IMR-90 (cell line): Measurements from ENCODE around the gene HSD17B4. TPM values are rescaled to one million over a fixed set of nuclear protein-coding genes. Genes with fewer than 3 reads are reported as not detected.

Experiments
- ATAC-seq: fragments of 200-7000 bp; cut with Tn5 transposase; 2 replicates; pipeline ENCODE4 v1.9.1; 2020; ENCODE audit warnings: low read depth, mild to moderate bottlenecking, moderate library complexity
- Bru-seq: library from RNA; stranded (reverse); fragments of 400-500 nt; gene quantifications from one replicate; lab custom pipeline; 2021; lab: Mats Ljungman, UMichigan
- BruChase-seq, 2 experiments: library from RNA; stranded (reverse); fragments of 400-500 nt; gene quantifications; one replicate each; lab custom pipeline; 2021; lab: Mats Ljungman, UMichigan
- BruUV-seq: library from RNA; stranded (reverse); fragments of 400-500 nt; replicated peaks from 2 replicates; lab custom pipeline; 2021; lab: Mats Ljungman, UMichigan
- CTCF ChIA-PET: fragments of 300-600 bp; formaldehyde crosslinking; extraction: SDS; loops from one replicate; lab custom pipeline; 2021; ENCODE audit warnings: antibody characterized with exemption; lab: Yijun Ruan, JAX
- POLR2A ChIA-PET: fragments of 300-600 bp; sonication (Branson Sonifier 250); formaldehyde crosslinking; loops from one replicate; lab custom pipeline; 2022; ENCODE audit warnings: antibody characterized with exemption; ENCODE audit not compliant: unreplicated experiment; lab: Charles Lee
- DNase-seq: peaks from one replicate; pipeline ENCODE4 v3.0.0; 2013
- H2AFZ ChIP-seq: replicated peaks from 2 replicates; pipeline ENCODE3; 2013; ENCODE audit warnings: low read length, mild to moderate bottlenecking; ENCODE audit not compliant: poor library complexity
- H2AK5ac ChIP-seq: 2 replicates; pipeline ENCODE4 v1.6.1; 2013; ENCODE audit warnings: low read depth, low read length, inconsistent platforms
- H2AK9ac ChIP-seq: replicated peaks from 2 replicates; pipeline ENCODE3; 2013; ENCODE audit warnings: mild to moderate bottlenecking, low read depth, low read length, moderate library complexity; ENCODE audit not compliant: poor library complexity
- H2BK120ac ChIP-seq: 2 replicates; pipeline ENCODE4 v1.6.1; 2013; ENCODE audit warnings: low read depth, low read length, inconsistent platforms
- H2BK15ac ChIP-seq: 3 replicates; pipeline ENCODE4 v1.6.1; 2013; ENCODE audit warnings: low read depth, low read length, inconsistent platforms
- H2BK20ac ChIP-seq: 2 replicates; pipeline ENCODE4 v1.6.1; 2013; ENCODE audit warnings: low read depth, mild to moderate bottlenecking, inconsistent platforms, low read length, moderate library complexity
- H2BK5ac ChIP-seq: 2 replicates; pipeline ENCODE4 v1.6.1; 2013; ENCODE audit warnings: mild to moderate bottlenecking, low read depth, low read length, inconsistent platforms; ENCODE audit not compliant: poor library complexity, severe bottlenecking
- H3K14ac ChIP-seq: replicated peaks from 2 replicates; pipeline ENCODE4 v1.6.1; 2013; ENCODE audit warnings: low read depth, low read length, inconsistent platforms
- H3K18ac ChIP-seq: 2 replicates; pipeline ENCODE4 v1.6.1; 2013; ENCODE audit warnings: low read depth, low read length, control low read depth
- H3K23ac ChIP-seq: 2 replicates; pipeline ENCODE4 v1.6.1; 2013; ENCODE audit warnings: low read depth, low read length, inconsistent platforms
- H3K27ac ChIP-seq: 2 replicates; pipeline ENCODE4 v1.5.1; 2013; ENCODE audit warnings: mild to moderate bottlenecking, control low read depth, low read length; ENCODE audit not compliant: insufficient read depth
- H3K27me3 ChIP-seq: 2 replicates; pipeline ENCODE4 v1.6.1; 2013; ENCODE audit warnings: low read length; ENCODE audit not compliant: control insufficient read depth, insufficient read depth
- H3K36me3 ChIP-seq: 2 replicates; pipeline ENCODE4 v1.6.1; 2013; ENCODE audit warnings: low read length, mixed read lengths; ENCODE audit not compliant: control insufficient read depth, insufficient read depth
- H3K4ac ChIP-seq: 2 replicates; pipeline ENCODE4 v1.6.1; 2013; ENCODE audit warnings: low read depth, low read length, inconsistent platforms
- H3K4me1 ChIP-seq: 2 replicates; pipeline ENCODE4 v1.6.1; 2013; ENCODE audit warnings: low read length, mixed read lengths; ENCODE audit not compliant: control insufficient read depth, insufficient read depth
- H3K4me2 ChIP-seq: 2 replicates; pipeline ENCODE4 v1.6.1; 2013; ENCODE audit warnings: low read depth, mild to moderate bottlenecking, control low read depth, low read length, moderate library complexity
- H3K4me3 ChIP-seq: 2 replicates; pipeline ENCODE4 v1.5.1; 2013; ENCODE audit warnings: low read depth, mild to moderate bottlenecking, control low read depth, low read length, moderate library complexity; ENCODE audit not compliant: insufficient read depth
- H3K56ac ChIP-seq: 2 replicates; pipeline ENCODE4 v1.6.1; 2013; ENCODE audit warnings: low read length, inconsistent platforms; ENCODE audit not compliant: insufficient read depth; ENCODE audit errors: extremely low read depth
- H3K79me1 ChIP-seq, 2 experiments: 2 replicates each; pipeline ENCODE4 v1.6.1; 2013; ENCODE audit warnings: low read length in 2 of 2, inconsistent platforms in 1 of 2, low read depth in 1 of 2
- H3K9ac ChIP-seq: 2 replicates; pipeline ENCODE4 v1.6.1; 2013; ENCODE audit warnings: low read depth, low read length, control low read depth
- H3K9me1 ChIP-seq: 2 replicates; pipeline ENCODE4 v1.6.1; 2013; ENCODE audit warnings: low read length, inconsistent platforms; ENCODE audit not compliant: insufficient read depth
- H3K9me3 ChIP-seq: 2 replicates; pipeline ENCODE4 v1.6.1; 2013; ENCODE audit warnings: low read length; ENCODE audit not compliant: control insufficient read depth, insufficient read depth
- H4K20me1 ChIP-seq: 2 replicates; pipeline ENCODE4 v1.6.1; 2013; ENCODE audit warnings: low read length, inconsistent platforms; ENCODE audit not compliant: insufficient read depth
- H4K5ac ChIP-seq: 2 replicates; pipeline ENCODE4 v1.6.1; 2013; ENCODE audit warnings: mild to moderate bottlenecking, low read depth, low read length, control low read depth
- H4K8ac ChIP-seq, 2 experiments: 2 replicates each; pipeline ENCODE4 v1.6.1; 2013; ENCODE audit warnings: low read depth in 2 of 2, low read length in 2 of 2, control low read depth in 1 of 2, inconsistent platforms in 1 of 2
- H4K91ac ChIP-seq: 2 replicates; pipeline ENCODE4 v1.6.1; 2013; ENCODE audit warnings: low read depth, low read length, inconsistent platforms; ENCODE audit not compliant: insufficient read depth
- CEBPB ChIP-seq: IDR thresholded peaks from 2 replicates; pipeline ENCODE4 v1.6.1; 2012; ENCODE audit warnings: low read depth, low read length, improper control_type of control experiment
- MAFK ChIP-seq: IDR thresholded peaks from 2 replicates; pipeline ENCODE4 v1.6.1; 2012; ENCODE audit warnings: low read depth, low read length, improper control_type of control experiment
- WGBS, 2 experiments: methylation state at CpG; one replicate each; pipeline versions ENCODE4 v1.1.5 to v1.1.7; 2013; ENCODE audit warnings: missing lambda C conversion rate in 2 of 2; ENCODE audit not compliant: insufficient read length in 1 of 2; ENCODE audit errors: extremely low coverage in 2 of 2; 5-methylcytosine and 5-hydroxymethylcytosine counted together
- dilution Hi-C: fragments of 300-500 bp; cut with HindIII; formaldehyde crosslinking; loops from one replicate; pipeline ENCODE4 v1.14.3; 2018; ENCODE audit warnings: low sequenced_read_pairs; ENCODE audit not compliant: unreplicated experiment
- in situ Hi-C: fragments of 300-500 bp; cut with MboI; formaldehyde crosslinking; loops from 3 replicates; pipeline ENCODE4 v1.14.3; 2019; ENCODE audit warnings: low sequenced_read_pairs, inconsistent platforms, mixed read lengths
- intact Hi-C: fragments of 100-400 bp; cut with micrococcal nuclease; formaldehyde crosslinking; loops from 2 replicates; pipeline ENCODE4 v1.10.0; 2022
- long read RNA-seq: library from polyadenylated mRNA; unstranded; transcript quantifications from one replicate; pipeline ENCODE4 v2.0.0, GENCODE V29; 2021; ENCODE audit not compliant: unreplicated experiment
- polyA plus RNA-seq, 3 experiments: library from polyadenylated mRNA; depleted of rRNA; stranded (reverse); fragments of >200 nt; gene quantifications; 2 replicates each; pipeline ENCODE4 v1.2.3, GENCODE V29; 2012; ENCODE audit warnings: low replicate concordance in 1 of 3
- total RNA-seq: library from RNA; depleted of rRNA; stranded (reverse); fragments of >200 nt; gene quantifications from 2 replicates; pipeline ENCODE4 v1.2.3, GENCODE V29; 2012; rRNA removed

HSD17B4 gene
- total RNA-seq (123 and 154 TPM in 2 replicates), polyA plus RNA-seq (2012; rRNA removed) (81.5 and 95.1 TPM in 2 replicates), Bru-seq, nascent RNA (percentile 64 among the genes with signal in this experiment), BruChase-seq, experiment 1, labeled RNA remaining after a 6-hour chase (percentile 59 among the genes with signal in this experiment), BruChase-seq, experiment 2, labeled RNA remaining after a 2-hour chase (percentile 64 among the genes with signal in this experiment)
- polyA plus RNA-seq (2012; cell fraction: cytosol; rRNA removed) = 19.3 and 22.5 TPM in 2 replicates
- polyA plus RNA-seq (2012; cell fraction: nucleus; rRNA removed; ENCODE audit: low replicate concordance) = 15.5 and 85.5 TPM in 2 replicates
- long read RNA-seq, transcript HSD17B4-201 (24 exons, 2,685 nt) = major isoform, 98 of 121 reads
- long read RNA-seq, partial matches to known transcripts = 6 of 121 reads
- long read RNA-seq, other reads (novel, unspliced or antisense) = 15 of 121 reads

- peak within 1 kb of the TSS; percentile 72 for H2BK5ac ChIP-seq
- H3K36me3 ChIP-seq = no peaks in the 10 kb centered on the region
- H3K14ac ChIP-seq = peak within 1 kb of the TSS; percentile 69
- peak within 1 kb of the TSS; percentile 94 for H3K27ac ChIP-seq
- WGBS, 2 experiments = 0% methylated on average over 14 of the region's 42 CpGs; no CpG with 5 or more reads in 1 of the 2 experiments
- H3K23ac ChIP-seq = peak within 1 kb of the TSS; percentile 74; the same call in 1 of the 2 replicates
- no peaks in the 10 kb centered on the region for H3K27me3 ChIP-seq
- peak within 1 kb of the TSS; percentile 90 for H3K4me2 ChIP-seq
- BruUV-seq = TSS peak; percentile 25
- H2BK120ac ChIP-seq = peak within 1 kb of the TSS; percentile 43
- peak within 1 kb of the TSS; percentile 99 for H2AFZ ChIP-seq
- H3K9ac ChIP-seq = peak within 1 kb of the TSS; percentile 92
- no peak within 1 kb of the TSS for H2BK15ac ChIP-seq
- H4K5ac ChIP-seq = peak within 1 kb of the TSS; percentile 65
- H3K4ac ChIP-seq = peak within 1 kb of the TSS; percentile 72
- dilution Hi-C loops = no loop called here
- CTCF ChIA-PET = interaction anchor here (0.7 kb wide), 1 partner anchor 9 kb away, joined by 3 read pairs; no protein-coding TSS in a partner anchor
- peak within 1 kb of the TSS; percentile 62; the same call in 1 of the 2 replicates for H4K91ac ChIP-seq
- H2AK9ac ChIP-seq = peak within 1 kb of the TSS; percentile 47
- in situ Hi-C loops = no loop called here
- H4K8ac ChIP-seq = peak within 1 kb of the TSS; percentile 36 to 69; a peak in 3 of 4 replicates
- H2AK5ac ChIP-seq = no peak within 1 kb of the TSS
- ATAC-seq (peak; percentile 98), DNase-seq (peak; percentile 86)
- peak within 1 kb of the TSS; percentile 93 for H3K4me3 ChIP-seq
- peak within 1 kb of the TSS; percentile 73; the same call in 1 of the 2 replicates for H3K56ac ChIP-seq
- peaks cover 9 to 22% of the 10 kb centered on the region in 2 experiments; a peak in 3 of 4 replicates for H3K79me1 ChIP-seq
- H4K20me1 ChIP-seq = no peaks in the 10 kb centered on the region
- POLR2A ChIA-PET = no interaction called here
- TF ChIP-seq CEBPB = peak; percentile 70
- no peak for TF ChIP-seq MAFK
- no peaks in the 10 kb centered on the region for H3K9me1 ChIP-seq
- H3K18ac ChIP-seq = peak within 1 kb of the TSS; percentile 58; the same call in 1 of the 2 replicates
- no peaks in the 10 kb centered on the region for H3K4me1 ChIP-seq
- 0 out of 2 replicates have a peak within 1 kb of the TSS, but pooled peaks have one; percentile 21 for H2BK20ac ChIP-seq
- intact Hi-C loops = no loop called here
- H3K9me3 ChIP-seq = peaks cover 3% of the 10 kb centered on the region; the same call in 1 of the 2 replicates
Measured at GRCh38 chr5:119452373-119453039, at the start of gene HSD17B4. Gene HSD17B4, plus strand, starts transcription at chr5:119452497. Its CDS starts 79 bp downstream, at chr5:119452576.
